HG03108 (cell line): ENCODE results near the gene DDX39A.
A peak's percentile ranks its signal among the peaks of the same experiment; 100 is the strongest.

Experiments
- ATAC-seq: cut with Tn5 transposase; IDR thresholded peaks from one replicate; pipeline ENCODE4 v1.9.1; 2021; ENCODE audit warnings: moderate library complexity; ENCODE audit not compliant: unreplicated experiment

The DDX39A gene

DNA sequence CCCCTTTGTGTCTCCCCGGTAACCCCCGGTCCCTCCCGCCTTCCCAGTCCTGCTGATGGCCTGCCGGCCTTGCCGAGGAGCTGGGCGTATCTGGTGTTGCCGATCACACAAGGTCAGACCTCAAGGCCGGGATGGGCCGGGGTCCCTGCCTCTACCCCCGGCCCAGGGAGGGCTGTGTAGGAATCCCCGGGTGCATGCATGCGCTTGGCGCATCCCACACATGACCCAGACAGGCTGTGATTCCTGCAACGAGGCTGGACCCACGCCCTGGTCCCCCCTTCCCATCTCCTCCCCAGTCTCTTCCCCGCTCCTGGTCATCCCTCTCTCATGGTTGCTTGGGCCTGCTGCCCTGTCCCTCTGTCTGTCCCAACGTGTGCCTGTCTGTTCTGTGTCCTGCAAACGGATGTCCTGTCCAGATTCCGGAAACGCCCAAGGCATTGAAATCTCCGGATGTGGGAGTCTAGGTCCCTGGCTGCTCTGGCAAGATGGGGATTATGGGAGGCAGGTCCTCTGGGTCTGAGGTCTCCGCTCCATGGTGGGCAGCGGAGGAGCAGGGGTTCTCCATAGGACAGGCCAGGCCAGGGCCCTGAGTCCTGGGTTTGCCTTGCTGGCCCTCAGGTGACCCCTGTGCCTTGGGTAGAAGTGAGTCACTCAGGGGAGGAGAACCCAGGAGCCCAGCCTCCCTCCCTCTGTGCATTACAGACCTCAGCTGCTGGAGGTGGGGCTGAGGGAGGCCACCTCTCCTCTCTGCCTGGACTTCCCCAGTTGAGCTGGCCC is 15.6 kb upstream of the DDX39A start:
- ATAC-seq: no peak

DNA sequence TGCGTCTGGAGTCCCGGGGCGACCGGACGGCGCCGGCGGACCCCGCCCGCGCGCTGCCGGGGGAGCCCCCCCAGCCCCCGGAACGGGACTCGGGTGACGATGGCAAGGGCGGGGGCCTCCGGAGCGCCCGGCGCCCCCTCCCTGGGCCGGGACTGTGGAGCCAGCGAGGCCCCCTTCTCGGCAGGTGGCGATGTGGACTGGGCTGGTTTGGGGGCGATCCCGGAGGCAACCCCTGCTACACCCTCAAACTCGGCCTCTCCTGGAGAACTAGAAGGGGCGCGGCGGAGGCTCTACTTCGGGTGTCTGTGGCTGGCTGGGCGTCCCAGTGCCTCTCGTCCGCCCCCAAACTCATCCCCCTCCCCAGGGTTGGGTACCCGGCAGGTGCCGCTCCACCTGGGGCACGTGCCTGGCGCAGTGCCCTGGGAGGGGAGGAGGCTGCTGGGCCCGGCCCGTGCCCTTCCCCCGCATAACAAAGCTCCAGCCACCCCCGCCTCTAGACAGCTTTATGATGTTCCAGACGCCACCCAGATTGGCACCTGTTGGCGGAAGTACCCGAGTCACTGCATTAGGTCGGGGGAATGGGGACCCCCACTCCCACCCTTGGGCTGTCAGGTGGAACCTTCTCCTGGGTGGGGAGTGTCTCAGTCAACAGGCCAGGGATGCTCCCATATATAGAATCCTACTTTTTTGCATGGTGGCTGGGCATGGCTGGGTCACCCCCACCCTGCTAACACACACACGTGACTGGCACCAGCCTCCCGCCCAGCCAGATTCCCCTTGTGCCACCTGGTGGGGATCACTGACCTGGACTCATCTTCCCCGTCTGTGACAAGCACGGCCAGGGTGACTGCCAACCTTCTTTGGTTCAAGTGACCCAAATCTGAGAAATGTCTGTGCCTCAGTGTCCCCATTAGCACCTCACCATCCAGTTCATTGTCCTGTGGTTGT is 14.7 kb upstream of the DDX39A start:
- ATAC-seq: no peak

DNA sequence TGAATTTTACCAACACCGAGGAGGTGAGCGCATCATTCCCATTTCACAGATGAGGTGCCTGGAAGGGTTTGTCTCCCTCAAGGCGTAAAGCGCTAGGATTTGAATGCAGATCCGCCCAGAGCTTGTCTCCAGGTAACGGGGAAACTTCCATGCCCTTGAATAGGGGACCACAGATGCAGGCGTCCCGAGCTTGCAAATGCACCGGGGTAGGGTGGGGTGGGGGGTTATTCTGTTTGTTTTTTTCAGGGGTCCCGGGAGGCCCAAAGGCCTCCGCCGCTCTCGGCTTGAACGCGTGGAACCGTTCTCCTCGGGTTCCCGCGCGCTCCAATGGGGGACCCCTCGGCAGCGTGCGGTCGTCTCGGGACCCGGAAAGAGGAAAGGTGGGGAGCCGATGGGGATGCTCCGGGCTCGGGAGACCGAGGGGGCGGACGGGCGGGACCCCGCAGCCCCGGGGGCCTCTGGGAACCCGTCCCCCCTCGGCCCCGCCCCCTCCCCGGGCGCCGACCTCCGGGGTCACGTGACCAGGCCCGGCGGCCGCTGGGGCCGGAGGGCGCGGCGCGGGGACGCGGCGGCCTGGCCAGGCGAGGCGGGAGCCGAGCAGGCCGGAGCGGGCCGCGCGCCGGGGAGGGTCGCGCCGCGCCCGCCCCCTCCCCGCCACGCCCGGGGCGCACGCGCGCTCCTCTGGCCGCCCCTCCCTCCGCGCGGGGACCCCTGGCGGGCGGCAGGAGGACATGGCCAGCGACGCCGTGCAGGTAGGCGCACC is 13.8 kb upstream of the DDX39A start, which contains the start of gene PKN1:
Gene PKN1, plus strand, starts transcription at position 516 of the 763 bp plus-strand sequence. Its CDS starts 216 bp downstream, at position 732.
- no peak for ATAC-seq

DNA sequence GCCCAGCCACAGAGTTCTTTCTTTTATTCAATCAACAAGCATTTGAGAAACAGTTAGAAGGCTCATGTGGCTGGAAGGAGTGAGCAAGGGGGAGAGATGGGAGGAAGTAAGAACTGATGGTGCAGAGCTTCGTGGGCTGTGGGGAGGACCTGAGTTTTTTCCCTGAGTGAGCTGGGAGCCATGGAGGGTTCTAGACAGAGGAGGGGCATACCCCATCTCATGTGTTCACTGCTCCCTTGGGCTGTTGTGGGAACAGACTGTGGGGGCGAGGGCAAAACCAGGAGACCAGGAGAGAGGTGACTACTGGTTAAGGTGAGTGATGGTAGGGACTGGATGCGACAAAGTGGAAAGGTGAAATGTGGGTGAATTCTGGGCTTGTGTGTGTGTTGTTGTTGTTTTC is 11.6 kb upstream of the DDX39A start:
- no peak for ATAC-seq

DNA sequence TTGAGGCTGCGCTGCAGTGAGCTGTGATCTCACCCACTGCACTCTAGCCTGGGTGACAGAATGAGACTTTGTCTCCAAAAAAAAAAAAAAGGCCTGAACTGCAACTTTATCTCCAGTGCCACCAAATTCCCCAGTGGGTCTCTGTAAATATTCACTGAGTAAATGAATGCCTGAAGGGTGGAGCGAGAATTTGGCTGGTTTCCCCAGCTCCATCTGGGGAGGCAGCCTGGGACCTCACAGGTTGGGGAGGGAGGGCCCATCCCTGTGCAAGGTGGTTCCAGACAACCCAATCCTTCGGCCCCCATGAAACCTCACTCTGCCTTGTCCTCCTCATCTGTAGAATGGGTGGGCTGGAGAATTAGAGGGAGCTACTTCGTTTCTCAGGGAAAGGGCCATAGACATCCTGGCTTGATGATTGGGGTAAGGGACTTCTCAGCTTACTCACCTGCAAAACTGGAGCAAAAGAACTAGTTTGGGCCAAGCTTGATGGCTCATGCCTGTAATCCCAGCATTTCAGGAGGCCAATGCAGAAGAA is 9.8 kb upstream of the DDX39A start:
- no peak for ATAC-seq

DNA sequence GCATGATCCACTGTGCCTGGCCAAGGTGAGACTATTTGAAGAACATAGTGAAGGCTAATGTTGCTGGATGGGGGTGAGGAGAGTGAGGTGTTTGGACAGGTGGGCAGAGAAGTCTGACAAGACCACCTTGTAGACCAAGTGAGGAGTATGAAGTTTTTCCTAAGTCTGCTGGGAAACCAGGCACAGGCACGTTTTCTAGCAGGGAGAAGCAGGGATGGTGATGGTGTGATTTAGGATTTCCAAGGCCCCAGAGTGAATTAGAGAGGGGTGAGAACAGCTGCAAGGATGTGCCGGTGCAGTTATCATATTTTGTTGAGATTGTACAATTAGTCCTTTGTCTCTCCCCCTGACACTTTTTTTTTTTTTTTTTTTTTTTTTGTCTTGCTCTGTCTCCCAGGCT is 8.3 kb upstream of the DDX39A start:
- no peak for ATAC-seq

DNA sequence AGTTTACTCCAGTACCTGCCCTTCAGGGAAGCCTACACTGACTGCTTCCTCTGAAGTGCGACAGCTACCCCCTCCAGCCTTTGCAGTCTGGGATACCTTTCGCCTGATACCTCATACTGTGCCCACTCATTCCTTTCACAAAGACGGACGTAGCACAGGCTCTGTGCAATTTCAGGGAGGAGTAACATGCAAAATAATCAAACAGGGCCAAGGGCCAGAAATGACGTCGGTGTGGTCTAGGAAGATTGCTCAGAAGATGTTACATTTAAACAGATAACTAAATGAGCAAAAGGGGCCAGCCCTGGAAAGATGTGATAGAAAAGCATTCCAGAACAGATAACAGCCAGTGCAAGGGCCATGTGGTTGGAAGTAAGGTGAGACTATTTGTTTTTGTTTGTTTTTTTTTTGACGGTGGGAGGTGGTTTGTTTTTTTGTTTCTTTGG is 6.6 kb upstream of the DDX39A start:
- ATAC-seq: no peak

DNA sequence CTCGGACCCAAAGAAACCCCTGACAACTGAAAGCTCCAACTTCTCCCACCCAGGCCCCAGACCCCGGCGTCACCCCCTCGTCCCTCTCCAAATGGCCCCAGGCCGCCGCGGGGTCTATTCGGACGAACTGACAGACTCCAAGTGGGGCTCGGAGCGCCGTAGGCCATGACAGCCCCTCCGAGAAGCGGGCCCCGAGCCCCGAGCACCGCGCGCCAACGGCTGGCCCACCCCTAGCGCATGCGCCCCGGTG is 360 bp downstream of the DDX39A start:
- peak; percentile 31 for ATAC-seq

DNA sequence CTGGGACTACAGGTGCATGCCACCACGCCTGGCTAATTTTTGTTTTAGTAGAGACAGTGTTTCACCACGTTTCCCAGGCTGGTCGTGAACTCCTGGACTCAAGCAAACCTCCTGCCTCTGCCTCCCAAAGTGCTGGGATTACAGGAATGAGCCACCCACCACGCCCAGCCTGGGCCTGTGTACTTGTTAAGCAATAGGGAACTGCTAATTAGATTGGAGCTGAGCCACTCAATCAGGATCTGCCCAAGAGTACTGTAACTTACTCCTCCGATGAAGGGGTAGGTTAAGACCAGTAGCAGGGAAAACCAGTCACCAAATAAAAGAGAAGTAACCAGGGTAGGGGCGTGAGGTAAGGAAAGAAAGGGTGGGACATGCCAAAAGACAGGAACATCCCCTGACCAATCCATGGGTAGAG is 2.3 kb downstream of the DDX39A start:
- no peak for ATAC-seq

DNA sequence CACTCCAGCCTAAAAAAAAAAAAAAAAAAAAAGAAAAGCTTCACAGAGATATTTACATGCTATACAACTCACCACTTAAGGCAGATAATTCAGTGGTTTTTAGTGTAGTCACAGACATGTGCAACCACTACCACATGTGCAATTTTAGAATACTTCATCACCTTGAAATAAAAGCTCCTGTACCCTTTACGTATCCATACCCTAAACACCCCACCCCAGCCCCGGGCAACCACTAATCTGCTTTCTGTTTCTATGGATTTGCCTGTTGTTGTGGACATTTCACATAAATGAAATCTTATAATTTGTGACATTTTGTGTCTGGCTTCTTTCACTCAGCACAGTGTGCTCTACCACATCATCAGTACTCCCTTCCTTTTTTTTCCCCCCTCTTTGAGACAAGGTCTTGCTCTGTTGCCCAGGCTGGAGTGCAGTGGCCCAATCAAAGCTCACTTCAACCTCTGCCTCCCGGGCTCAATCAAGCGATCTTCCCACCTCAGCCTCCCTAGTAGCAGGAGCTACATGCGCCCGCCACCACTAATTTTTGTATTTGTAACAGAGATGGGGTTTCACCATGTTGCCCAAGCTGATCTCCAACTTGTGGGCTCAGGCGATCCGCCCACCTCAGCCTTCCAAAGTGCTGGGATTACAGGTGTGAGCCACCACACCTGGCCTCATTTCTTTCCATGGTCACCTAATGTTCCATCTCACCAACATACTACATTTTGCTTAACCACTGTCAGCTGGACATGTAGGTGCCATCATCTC is 4.0 kb downstream of the DDX39A start:
- ATAC-seq: no peak

DNA sequence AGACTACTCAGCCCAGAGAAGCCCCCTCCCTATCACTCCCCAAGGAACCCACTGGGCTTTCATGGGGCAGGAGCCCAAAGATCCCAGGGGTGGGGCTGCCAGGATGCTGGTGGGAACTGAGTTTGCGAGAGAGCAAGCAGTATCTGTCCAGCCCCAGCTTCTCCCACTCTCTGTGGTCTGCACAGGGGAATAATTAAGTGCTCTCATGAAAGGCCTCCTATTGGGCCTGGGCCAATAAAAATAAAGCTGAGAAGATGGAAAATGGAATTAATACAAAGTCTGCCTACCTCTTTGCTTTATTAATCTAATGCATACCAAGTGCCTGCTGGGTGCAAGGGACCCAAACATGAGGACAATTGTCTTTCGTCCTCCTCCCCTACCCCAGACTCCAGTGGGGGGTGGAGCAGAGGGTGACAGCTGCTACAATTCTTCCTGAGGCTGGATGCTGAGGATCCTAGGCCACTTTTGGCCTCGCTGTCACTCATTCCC is 5.4 kb downstream of the DDX39A start:
- ATAC-seq: no peak

DNA sequence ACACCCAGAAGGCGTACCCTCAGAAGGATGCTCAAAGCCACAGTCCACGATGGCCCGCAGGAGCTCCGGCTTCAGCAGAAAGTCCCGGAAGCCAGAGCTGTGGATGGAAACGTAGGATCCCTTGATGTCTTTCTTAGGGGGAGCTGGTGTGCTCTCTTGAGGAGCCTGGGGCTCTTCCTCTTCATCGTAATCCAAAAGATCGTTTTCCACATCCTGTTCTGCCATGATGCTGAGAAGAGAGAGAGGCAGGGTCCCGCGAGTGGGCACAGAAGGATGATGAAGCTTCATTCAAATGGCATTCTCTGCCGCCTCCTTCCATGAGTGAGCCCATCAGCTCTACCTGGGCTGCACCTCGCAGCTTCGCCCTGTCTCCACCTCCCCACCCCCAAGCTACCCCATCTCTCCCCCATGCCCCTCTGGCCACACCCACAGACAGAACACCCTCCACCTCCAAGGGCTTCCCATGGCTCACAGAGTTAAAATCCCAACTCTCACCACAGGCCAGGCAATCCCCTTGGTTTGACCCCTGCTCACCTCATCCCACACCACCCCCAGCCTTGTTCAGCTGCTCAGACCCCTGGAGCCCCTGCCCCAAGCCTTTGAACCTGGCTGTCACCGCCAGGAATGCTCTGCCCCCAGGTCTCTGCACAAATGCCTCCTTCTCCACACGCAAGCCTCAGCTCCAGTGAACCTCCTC is 6.0 kb downstream of the DDX39A start:
- ATAC-seq: no peak

DNA sequence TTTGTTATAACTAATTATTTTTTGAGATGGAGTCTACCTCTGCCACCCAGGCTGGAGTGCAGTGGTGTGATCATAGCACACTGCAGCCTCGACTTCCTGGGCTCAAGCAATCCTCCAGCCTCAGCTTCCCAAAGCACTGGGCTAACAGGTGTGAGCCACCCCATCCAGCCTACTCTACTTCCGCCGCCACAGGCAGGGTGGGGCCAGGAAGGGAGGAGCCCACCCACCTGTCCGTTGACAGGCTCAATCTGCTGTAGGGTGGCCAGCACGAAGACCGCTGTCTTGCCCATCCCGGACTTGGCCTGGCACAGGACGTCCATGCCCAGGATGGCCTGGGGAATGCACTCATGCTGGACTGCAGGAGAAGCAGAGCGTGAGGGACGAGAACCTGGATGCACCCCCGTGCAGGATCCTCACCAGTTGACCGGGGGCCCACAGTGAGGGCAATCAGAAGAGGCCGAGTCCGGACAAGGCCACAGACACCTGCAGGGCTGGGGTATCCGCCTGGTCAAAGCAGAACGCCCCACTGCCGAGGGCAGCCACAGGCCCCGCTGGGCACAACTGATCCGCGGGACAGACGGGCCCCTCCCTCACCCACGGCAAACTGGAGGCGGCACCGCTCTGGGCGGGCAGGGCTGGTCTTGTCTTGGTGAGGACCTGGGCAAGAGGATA is 6.7 kb downstream of the DDX39A start:
- ATAC-seq: no peak

DNA sequence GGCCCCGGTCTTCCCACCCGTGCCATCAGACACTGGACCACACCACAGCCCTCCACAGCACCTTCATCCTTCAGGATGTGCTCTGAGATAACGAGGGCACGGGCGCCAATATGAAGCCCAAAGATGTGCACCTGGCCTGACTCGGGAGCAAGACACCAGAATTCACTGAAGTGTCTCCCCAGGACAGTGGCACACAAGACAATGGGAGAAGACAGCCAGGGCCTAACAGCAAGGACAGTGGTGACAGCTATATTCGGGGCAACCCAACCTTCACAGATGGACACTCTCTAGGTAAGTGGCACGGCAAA is 7.2 kb downstream of the DDX39A start:
- no peak for ATAC-seq

DNA sequence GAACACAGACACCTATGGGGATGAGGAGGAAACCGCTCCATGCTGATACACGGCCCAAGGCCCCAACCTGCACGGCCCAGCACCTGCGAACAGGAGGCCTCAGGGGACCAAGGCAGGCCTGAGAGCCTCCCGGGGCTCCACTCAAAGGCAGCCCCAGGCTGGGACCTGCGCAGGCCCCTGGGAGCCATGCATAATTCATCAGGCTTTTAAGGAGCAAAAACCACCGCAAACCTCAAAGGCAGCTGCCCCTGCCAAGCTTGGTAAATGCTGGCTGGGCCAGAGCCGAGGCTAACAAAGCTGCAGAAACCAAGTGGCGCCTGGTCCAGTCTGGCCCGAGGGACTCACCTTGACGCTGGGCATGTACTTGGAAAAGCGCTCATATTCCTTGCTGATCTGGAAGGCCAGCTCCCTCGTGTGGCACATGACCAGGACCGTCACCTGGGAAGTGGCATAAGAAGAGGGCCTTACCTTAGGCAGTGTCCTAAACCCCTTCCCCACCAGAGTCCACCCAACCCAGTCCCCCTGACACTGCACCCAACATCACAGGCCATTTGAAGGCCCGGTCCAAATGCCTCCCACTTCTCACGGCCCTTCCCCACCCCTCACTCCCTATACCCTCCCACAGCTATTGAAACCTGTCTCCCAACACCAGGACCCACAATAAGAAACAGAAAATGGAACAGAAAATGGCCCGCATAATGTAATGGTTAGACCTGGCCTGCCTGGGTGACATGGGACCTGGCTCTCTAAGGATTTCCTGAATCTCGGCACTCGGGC is 7.8 kb downstream of the DDX39A start:
- ATAC-seq: no peak

DNA sequence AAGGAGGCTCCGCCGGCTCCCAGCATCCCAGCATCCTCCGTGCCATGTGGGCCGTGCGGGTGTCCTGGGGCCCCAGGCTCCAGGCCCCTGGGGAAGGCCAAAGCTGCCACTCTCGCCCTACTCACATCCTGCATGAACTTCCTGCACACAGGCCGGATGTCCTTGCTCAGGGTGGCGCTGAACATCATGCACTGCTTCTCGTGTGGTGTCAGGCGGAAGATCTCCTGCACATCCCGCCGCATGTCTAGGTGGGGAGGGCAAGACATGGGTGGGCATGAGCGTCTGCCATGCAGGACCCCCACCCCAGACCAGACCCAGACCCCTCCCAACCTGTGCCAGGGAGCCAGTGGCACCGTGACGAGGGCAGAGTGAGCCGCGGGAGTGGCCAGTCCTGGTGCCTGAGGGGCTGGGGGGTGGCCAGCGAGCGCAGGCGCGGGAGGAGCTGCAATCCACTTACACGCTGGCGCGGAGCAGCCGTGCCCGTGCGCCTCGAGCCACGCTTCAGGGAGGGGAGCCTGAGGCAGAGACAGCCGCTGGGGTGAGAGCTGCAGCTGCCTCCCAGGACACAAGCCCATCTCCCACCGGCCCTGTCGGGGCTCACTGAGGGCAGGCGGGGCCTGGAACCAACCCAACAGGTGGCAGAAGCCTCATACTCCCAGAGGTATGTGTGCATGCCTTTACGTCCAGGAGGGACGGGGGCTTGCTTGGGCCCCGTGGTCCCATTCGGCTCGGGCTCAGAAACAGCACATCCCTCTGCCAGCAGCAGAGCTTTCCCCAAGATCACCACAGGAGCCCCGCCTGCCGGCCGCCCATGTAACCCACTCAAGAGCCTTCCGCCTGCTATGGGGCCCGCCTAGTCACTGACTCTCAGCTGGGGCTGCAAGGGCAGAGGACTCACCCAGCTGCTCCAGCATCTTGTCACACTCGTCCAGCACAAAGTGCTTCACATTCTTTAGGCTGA is 8.8 kb downstream of the DDX39A start:
- no peak for ATAC-seq
